Adrenal gland (tissue), 12 donors: ENCODE results near the gene KRT25. TPM values are rescaled to one million over a fixed set of nuclear protein-coding genes. Genes with fewer than 3 reads are reported as not detected.

Experiments
- DNase-seq, 7 donors: peaks; one replicate each; pipeline ENCODE4 v3.0.0-alpha.2; 2019 to 2020
- H3K27ac ChIP-seq, 5 donors: fragments of 200-600 bp; sonication (generic) in 4 of 5; 1 replicate in 3 of 5; 2 replicates in 2 of 5; pipeline versions ENCODE4 v1.5.1 to v1.8.0; 2016 to 2020; ENCODE audit warnings: mild to moderate bottlenecking in 1 of 5
- H3K27me3 ChIP-seq: fragments of 200-600 bp; 2 replicates; pipeline ENCODE4 v1.8.0; 2021
- H3K36me3 ChIP-seq, 2 donors: fragments of 200-600 bp; replicated peaks in 1 of 2; 1 replicate in 1 of 2; 2 replicates in 1 of 2; pipeline versions ENCODE4 v1.5.1 to v1.8.0; 2018 to 2022
- H3K4me1 ChIP-seq, 2 donors: fragments of 200-600 bp; replicated peaks in 1 of 2; 1 replicate in 1 of 2; 2 replicates in 1 of 2; pipeline versions ENCODE4 v1.5.1 to v1.8.0; 2018 to 2021
- H3K4me3 ChIP-seq, 4 donors: fragments of 200-600 bp; sonication (generic) in 3 of 4; one replicate each; pipeline ENCODE4 v1.5.1; 2016 to 2018
- H3K9me3 ChIP-seq, 3 donors: fragments of 200-600 bp; sonication (generic) in 1 of 3; replicated peaks in 1 of 3; 1 replicate in 2 of 3; 2 replicates in 1 of 3; pipeline versions ENCODE4 v1.5.1 to v1.8.0; 2016 to 2021
- CTCF ChIP-seq, 6 experiments: fragments of 450-650 bp in 4 of 6; fragments of 200-600 bp in 2 of 6; sonication (generic) in 1 of 6; IDR thresholded peaks; 1 replicate in 5 of 6; 2 replicates in 1 of 6; pipeline versions ENCODE4 v1.5.1 to v1.8.0; 2016 to 2021; ENCODE audit warnings: antibody characterized with exemption in 6 of 6, mild to moderate bottlenecking in 2 of 6, moderate library complexity in 1 of 6
- POLR2A ChIP-seq, 2 donors: fragments of 450-650 bp; IDR thresholded peaks; one replicate each; pipeline ENCODE4 v1.6.1; 2017; ENCODE audit warnings: antibody characterized with exemption in 2 of 2, mild to moderate bottlenecking in 2 of 2, moderate library complexity in 1 of 2
- WGBS, 4 donors: extraction: QIAGEN DNeasy Blood & Tissue Kit in 2 of 4; methylation state at CpG; one replicate each; pipeline versions ENCODE4 v1.1.5 to v1.1.7; 2013 to 2017; 5-methylcytosine and 5-hydroxymethylcytosine counted together
- intact Hi-C, 2 donors: fragments of 100-400 bp; cut with DNase I; formaldehyde crosslinking; loops; one replicate each; pipeline versions ENCODE4 v1.14.1 to v1.15.0; 2022 to 2023
- polyA plus RNA-seq, 3 donors: library from polyadenylated mRNA; stranded (reverse); fragments of 200-250 nt in 2 of 3; fragments of 350-450 nt in 1 of 3; fragmentation: Illumina TruSeq in 1 of 3; extraction: RNeasy Lipid Tissue Mini Kit (QIAGEN cat#74804) in 1 of 3; gene quantifications; one replicate each; pipeline ENCODE4 v1.2.3, GENCODE V29; 2013 to 2014
- total RNA-seq, 9 donors: library from RNA; depleted of rRNA in 4 of 9; stranded (reverse); fragments of >200 nt in 4 of 9; fragments of 120-200 nt in 1 of 9; fragmentation: NEBNext Ultra II Directional in 1 of 9; extraction: Animal tissue kit (Norgen Biotek cat#: 25700) in 1 of 9; gene quantifications; one replicate each; pipeline versions ENCODE4 v1.1.0 to v1.2.4, GENCODE V29; 2013 to 2023
- donor health status: healthy with polysubstance abuse.
- donor health status: Bipolar disorder and iron deficiency.
- donor health status: DM: yes; HTN: yes; CAD: no.
- donor health status: DM: no; HTN: no; CAD: no.
- donor health status: DM: no; HTN: no; CAD: no.
- donor health status: DM: yes; HTN: yes; CAD: no.

KRT25 gene
- total and polyA plus RNA-seq, 12 donors: not detected

- no peaks in the 10 kb centered on the region for H3K9me3 ChIP-seq
- intact Hi-C loops: no loop called here
- H3K4me1 ChIP-seq: no peaks in the 10 kb centered on the region
- 33 to 48% (median 44%) methylated on average over 4 of the region's 4 CpGs for whole genome bisulfite sequencing, 4 donors
- no peak for DNase-seq
- H3K36me3 ChIP-seq: no peaks in the 10 kb centered on the region
- no peaks in the 10 kb centered on the region for H3K27me3 ChIP-seq
- TF ChIP-seq CTCF (IDR thresholded peaks at IDR 0.05) (no peak), POLR2A (IDR thresholded peaks at IDR 0.05) (no peak)
- no peak overlapping the region for H3K27ac ChIP-seq
- no peak overlapping the region for H3K4me3 ChIP-seq
These were observed 16.6 kb downstream of the KRT25 start for GRCh38 chr17:40738553-40738952.

- Histone ChIP-seq H3K36me3 (no peaks in the 10 kb centered on the region), H3K9me3 (no peaks in the 10 kb centered on the region), H3K4me3 (no peak overlapping the region), H3K27me3 (peaks cover 4% of the 10 kb centered on the region), H3K27ac (no peak overlapping the region), H3K4me1 (no peaks in the 10 kb centered on the region)
- DNase-seq: no peak
- intact Hi-C loops: no loop called here
- 64 to 87% (median 81%) methylated on average over 1 of the region's 1 CpG for WGBS, 4 donors
- TF ChIP-seq POLR2A (IDR thresholded peaks at IDR 0.05) (no peak), CTCF (IDR thresholded peaks at IDR 0.05) (no peak)
These were observed 20.1 kb downstream of the KRT25 start for GRCh38 chr17:40735016-40735415.

- no peaks in the 10 kb centered on the region for H3K36me3 ChIP-seq
- no peak overlapping the region for H3K27ac ChIP-seq
- 67 to 89% (median 76%) methylated on average over 6 of the region's 6 CpGs for WGBS, 4 donors
- no peaks in the 10 kb centered on the region for H3K9me3 ChIP-seq
- no peak overlapping the region for H3K4me3 ChIP-seq
- peaks cover 4% of the 10 kb centered on the region for H3K27me3 ChIP-seq
- intact Hi-C loops: no loop called here
- H3K4me1 ChIP-seq: no peaks in the 10 kb centered on the region
- no peak for TF ChIP-seq POLR2A (IDR thresholded peaks at IDR 0.05)
- TF ChIP-seq CTCF (IDR thresholded peaks at IDR 0.05): no peak
- no peak for DNase-seq
These were observed 21.1 kb downstream of the KRT25 start for GRCh38 chr17:40734018-40734417.

GRCh38 chr17:40730970-40731369 lies 24.2 kb downstream of the KRT25 start:
- TF ChIP-seq POLR2A (IDR thresholded peaks at IDR 0.05) (no peak), CTCF (IDR thresholded peaks at IDR 0.05) (no peak)
- H3K4me1 ChIP-seq: no peaks in the 10 kb centered on the region
- peaks cover 4% of the 10 kb centered on the region for H3K27me3 ChIP-seq
- no peaks in the 10 kb centered on the region for H3K36me3 ChIP-seq
- H3K9me3 ChIP-seq: no peaks in the 10 kb centered on the region
- intact Hi-C loops: no loop called here
- no peak overlapping the region for H3K4me3 ChIP-seq
- H3K27ac ChIP-seq: no peak overlapping the region
- DNase-seq: no peak
- WGBS, 4 donors: 45 to 75% (median 69%) methylated on average over 1 of the region's 1 CpG
